K562 (cell line): ENCODE measurements around the gene PRKAG2.

Source experiments
- KAT2B ChIP-seq: IDR thresholded peaks from one replicate; pipeline ENCODE4 v1.6.1; 2012; ENCODE audit warnings: low read depth, mild to moderate bottlenecking, control low read depth, inconsistent platforms, low read length, moderate library complexity
- TEAD4 ChIP-seq, 2 experiments: sonication (generic) in 1 of 2; formaldehyde crosslinking in 1 of 2; IDR thresholded peaks; 2 replicates each; pipeline versions ENCODE4 v1.6.1 to v1.8.0; 2012 to 2022; ENCODE audit warnings: borderline replicate concordance in 1 of 2, inconsistent platforms in 1 of 2, low read length in 1 of 2, mild to moderate bottlenecking in 1 of 2, missing genetic modification reagents in 1 of 2
- XRCC5 ChIP-seq: fragments of 200-400 bp; formaldehyde crosslinking; IDR thresholded peaks from 2 replicates; pipeline ENCODE4 v1.6.1; 2017; ENCODE audit warnings: low read depth, mild to moderate bottlenecking, low read length
- ZBTB8A ChIP-seq: fragments of 450-650 bp; IDR thresholded peaks from 2 replicates; pipeline ENCODE4 v1.6.1; 2018; ENCODE audit warnings: mild to moderate bottlenecking, moderate library complexity; ENCODE audit not compliant: partially characterized antibody
- ZNF830 ChIP-seq: fragments of 250-450 bp; sonication (Bioruptor Pico); IDR thresholded peaks from 2 replicates; pipeline ENCODE4 v1.5.0; 2021; ENCODE audit warnings: mild to moderate bottlenecking
- TF ChIP-seq, protein P1 (sequence below), 2 experiments: fragments of 450-650 bp in 1 of 2; IDR thresholded peaks; 2 replicates each; pipeline ENCODE4 v1.6.1; 2011 to 2017; ENCODE audit warnings: low read depth in 2 of 2, antibody characterized with exemption in 1 of 2, borderline replicate concordance in 1 of 2, low read length in 1 of 2, mild to moderate bottlenecking in 1 of 2, mixed read lengths in 1 of 2; ENCODE audit not compliant: control insufficient read depth in 1 of 2
- TF ChIP-seq, protein P2 (sequence below): sonication (generic); formaldehyde crosslinking; IDR thresholded peaks from 2 replicates; pipeline ENCODE4 v1.8.0; 2023; ENCODE audit warnings: missing genetic modification reagents, mild to moderate bottlenecking, borderline replicate concordance
- TF ChIP-seq, protein P3 (sequence below), 2 experiments: fragments of 450-650 bp; IDR thresholded peaks; 2 replicates each; pipeline ENCODE4 v1.6.1; 2016; ENCODE audit warnings: mild to moderate bottlenecking in 2 of 2, borderline replicate concordance in 1 of 2, low read depth in 1 of 2, moderate library complexity in 1 of 2

DNA sequence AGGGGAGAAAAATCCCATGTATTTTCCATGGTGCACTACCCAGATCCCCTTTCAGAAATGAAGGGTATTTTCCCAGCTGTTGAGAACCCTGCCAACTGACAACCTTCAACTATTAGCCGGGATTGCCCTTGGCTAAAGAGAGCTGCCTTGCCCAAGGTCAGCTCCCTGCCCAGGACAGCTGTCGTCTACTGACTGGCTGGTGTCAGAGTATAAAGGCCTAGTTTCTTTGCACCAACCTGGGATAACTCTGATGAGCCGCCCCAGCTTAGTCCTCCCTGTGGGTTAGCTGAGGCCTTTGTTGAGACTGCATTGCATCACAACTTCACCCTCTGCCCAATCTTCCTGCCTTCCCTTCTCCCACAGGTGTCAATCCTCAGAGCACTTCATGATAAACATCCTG lies 210.0 kb downstream of the PRKAG2 start:
- TF ChIP-seq TEAD4 (IDR thresholded peaks at IDR 0.05; ENCODE audit: low read length) (no peak), TEAD4 (CRISPR knock-in tag; IDR thresholded peaks at IDR 0.05; ENCODE audit: borderline replicate concordance) (no peak), ZBTB8A (no peak), KAT2B (no peak), XRCC5 (no peak), ZNF830 (CRISPR knock-in tag) (no peak)
- TF ChIP-seq, protein P1, sequence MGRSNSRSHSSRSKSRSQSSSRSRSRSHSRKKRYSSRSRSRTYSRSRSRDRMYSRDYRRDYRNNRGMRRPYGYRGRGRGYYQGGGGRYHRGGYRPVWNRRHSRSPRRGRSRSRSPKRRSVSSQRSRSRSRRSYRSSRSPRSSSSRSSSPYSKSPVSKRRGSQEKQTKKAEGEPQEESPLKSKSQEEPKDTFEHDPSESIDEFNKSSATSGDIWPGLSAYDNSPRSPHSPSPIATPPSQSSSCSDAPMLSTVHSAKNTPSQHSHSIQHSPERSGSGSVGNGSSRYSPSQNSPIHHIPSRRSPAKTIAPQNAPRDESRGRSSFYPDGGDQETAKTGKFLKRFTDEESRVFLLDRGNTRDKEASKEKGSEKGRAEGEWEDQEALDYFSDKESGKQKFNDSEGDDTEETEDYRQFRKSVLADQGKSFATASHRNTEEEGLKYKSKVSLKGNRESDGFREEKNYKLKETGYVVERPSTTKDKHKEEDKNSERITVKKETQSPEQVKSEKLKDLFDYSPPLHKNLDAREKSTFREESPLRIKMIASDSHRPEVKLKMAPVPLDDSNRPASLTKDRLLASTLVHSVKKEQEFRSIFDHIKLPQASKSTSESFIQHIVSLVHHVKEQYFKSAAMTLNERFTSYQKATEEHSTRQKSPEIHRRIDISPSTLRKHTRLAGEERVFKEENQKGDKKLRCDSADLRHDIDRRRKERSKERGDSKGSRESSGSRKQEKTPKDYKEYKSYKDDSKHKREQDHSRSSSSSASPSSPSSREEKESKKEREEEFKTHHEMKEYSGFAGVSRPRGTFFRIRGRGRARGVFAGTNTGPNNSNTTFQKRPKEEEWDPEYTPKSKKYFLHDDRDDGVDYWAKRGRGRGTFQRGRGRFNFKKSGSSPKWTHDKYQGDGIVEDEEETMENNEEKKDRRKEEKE (IDR thresholded peaks at IDR 0.05; ENCODE audit: borderline replicate concordance in 1 of 2, control insufficient read depth in 1 of 2, low read depth in 2 of 2, low read length in 1 of 2): no peak
- TF ChIP-seq, protein P2, sequence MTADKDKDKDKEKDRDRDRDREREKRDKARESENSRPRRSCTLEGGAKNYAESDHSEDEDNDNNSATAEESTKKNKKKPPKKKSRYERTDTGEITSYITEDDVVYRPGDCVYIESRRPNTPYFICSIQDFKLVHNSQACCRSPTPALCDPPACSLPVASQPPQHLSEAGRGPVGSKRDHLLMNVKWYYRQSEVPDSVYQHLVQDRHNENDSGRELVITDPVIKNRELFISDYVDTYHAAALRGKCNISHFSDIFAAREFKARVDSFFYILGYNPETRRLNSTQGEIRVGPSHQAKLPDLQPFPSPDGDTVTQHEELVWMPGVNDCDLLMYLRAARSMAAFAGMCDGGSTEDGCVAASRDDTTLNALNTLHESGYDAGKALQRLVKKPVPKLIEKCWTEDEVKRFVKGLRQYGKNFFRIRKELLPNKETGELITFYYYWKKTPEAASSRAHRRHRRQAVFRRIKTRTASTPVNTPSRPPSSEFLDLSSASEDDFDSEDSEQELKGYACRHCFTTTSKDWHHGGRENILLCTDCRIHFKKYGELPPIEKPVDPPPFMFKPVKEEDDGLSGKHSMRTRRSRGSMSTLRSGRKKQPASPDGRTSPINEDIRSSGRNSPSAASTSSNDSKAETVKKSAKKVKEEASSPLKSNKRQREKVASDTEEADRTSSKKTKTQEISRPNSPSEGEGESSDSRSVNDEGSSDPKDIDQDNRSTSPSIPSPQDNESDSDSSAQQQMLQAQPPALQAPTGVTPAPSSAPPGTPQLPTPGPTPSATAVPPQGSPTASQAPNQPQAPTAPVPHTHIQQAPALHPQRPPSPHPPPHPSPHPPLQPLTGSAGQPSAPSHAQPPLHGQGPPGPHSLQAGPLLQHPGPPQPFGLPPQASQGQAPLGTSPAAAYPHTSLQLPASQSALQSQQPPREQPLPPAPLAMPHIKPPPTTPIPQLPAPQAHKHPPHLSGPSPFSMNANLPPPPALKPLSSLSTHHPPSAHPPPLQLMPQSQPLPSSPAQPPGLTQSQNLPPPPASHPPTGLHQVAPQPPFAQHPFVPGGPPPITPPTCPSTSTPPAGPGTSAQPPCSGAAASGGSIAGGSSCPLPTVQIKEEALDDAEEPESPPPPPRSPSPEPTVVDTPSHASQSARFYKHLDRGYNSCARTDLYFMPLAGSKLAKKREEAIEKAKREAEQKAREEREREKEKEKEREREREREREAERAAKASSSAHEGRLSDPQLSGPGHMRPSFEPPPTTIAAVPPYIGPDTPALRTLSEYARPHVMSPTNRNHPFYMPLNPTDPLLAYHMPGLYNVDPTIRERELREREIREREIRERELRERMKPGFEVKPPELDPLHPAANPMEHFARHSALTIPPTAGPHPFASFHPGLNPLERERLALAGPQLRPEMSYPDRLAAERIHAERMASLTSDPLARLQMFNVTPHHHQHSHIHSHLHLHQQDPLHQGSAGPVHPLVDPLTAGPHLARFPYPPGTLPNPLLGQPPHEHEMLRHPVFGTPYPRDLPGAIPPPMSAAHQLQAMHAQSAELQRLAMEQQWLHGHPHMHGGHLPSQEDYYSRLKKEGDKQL (CRISPR knock-in tag): no peak
- TF ChIP-seq, protein P3, sequence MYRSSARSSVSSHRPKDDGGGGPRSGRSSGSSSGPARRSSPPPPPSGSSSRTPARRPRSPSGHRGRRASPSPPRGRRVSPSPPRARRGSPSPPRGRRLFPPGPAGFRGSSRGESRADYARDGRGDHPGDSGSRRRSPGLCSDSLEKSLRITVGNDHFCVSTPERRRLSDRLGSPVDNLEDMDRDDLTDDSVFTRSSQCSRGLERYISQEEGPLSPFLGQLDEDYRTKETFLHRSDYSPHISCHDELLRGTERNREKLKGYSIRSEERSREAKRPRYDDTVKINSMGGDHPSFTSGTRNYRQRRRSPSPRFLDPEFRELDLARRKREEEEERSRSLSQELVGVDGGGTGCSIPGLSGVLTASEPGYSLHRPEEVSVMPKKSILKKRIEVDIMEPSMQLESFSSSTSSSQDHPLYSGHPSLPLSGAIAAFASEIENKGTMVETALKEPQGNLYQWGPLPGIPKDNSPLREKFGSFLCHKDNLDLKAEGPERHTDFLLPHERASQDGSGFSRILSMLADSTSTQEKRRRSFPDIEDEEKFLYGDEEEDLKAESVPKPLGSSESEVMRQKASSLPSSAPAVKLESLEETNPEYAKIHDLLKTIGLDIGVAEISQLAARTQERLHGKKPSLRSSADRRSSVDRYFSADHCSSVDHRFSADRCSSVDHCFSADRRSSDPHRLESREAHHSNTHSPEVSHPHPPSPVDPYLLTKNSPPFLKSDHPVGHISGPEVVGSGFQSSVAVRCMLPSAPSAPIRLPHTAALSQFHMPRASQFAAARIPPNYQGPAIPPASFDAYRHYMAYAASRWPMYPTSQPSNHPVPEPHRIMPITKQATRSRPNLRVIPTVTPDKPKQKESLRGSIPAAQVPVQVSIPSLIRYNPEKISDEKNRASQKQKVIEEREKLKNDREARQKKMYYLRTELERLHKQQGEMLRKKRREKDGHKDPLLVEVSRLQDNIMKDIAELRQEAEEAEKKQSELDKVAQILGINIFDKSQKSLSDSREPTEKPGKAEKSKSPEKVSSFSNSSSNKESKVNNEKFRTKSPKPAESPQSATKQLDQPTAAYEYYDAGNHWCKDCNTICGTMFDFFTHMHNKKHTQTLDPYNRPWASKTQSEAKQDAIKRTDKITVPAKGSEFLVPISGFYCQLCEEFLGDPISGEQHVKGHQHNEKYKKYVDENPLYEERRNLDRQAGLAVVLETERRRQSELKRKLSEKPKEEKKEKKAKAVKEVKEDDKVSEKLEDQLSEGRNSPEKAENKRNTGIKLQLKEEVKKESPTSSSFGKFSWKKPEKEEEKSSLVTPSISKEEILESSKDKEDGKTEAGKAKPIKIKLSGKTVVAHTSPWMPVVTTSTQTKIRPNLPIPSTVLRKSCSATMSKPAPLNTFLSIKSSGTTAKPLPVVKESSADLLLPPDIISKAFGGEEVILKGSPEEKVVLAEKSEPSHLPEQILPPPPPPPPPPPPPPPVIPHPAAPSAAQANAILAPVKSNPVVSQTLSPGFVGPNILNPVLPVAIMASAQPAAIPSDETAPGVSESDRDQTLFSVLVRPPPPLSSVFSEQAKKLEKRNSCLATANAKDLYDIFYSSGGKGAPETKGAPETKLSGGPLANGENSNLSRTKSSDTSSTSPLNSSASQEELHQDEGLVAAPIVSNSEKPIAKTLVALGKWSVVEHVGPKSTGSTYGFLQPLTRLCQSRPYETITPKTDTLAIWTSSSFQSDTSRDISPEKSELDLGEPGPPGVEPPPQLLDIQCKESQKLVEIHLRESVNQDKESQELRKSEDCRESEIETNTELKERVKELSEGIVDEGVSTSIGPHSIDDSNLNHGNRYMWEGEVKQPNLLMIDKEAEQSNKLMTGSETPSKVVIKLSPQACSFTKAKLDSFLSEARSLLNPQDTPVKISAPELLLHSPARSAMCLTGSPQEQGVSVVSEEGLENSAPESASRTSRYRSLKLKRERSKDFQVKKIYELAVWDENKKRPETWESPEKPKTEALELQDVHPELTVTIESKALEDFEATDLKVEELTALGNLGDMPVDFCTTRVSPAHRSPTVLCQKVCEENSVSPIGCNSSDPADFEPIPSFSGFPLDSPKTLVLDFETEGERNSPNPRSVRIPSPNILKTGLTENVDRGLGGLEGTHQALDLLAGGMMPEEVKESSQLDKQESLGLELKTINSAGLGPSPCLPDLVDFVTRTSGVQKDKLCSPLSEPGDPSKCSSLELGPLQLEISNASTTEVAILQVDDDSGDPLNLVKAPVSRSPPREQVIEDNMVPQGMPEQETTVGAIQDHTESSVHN (IDR thresholded peaks at IDR 0.05; ENCODE audit: borderline replicate concordance in 1 of 2, low read depth in 1 of 2): no peak
